MM.1S (cell line): Measurements from ENCODE around the gene NUDT7.

Experiments used
- DNase-seq: peaks from one replicate; pipeline ENCODE4 v3.0.0-alpha.2; 2015
- H2AFZ ChIP-seq: fragments of 300-600 bp; sonication (generic); 2 replicates; pipeline ENCODE4 v1.6.0; 2016; ENCODE audit warnings: antibody characterized with exemption, low read length
- H3F3A ChIP-seq: fragments of 300-600 bp; sonication (generic); 2 replicates; pipeline ENCODE4 v1.6.1; 2016; ENCODE audit warnings: mild to moderate bottlenecking, antibody characterized with exemption, low read length, moderate library complexity, mixed read lengths; ENCODE audit not compliant: insufficient read depth
- H3K27ac ChIP-seq: fragments of 300-600 bp; sonication (generic); 2 replicates; pipeline ENCODE4 v1.5.1; 2016; ENCODE audit warnings: mild to moderate bottlenecking, low read length
- H3K27me3 ChIP-seq: fragments of 300-600 bp; sonication (generic); replicated peaks from 2 replicates; pipeline ENCODE4 v1.6.0; 2016; ENCODE audit warnings: low read length; ENCODE audit not compliant: insufficient read depth
- H3K36me3 ChIP-seq: fragments of 300-600 bp; sonication (generic); replicated peaks from 2 replicates; pipeline ENCODE4 v1.6.1; 2016; ENCODE audit warnings: mild to moderate bottlenecking, low read length, mixed read lengths; ENCODE audit not compliant: insufficient read depth
- H3K4me1 ChIP-seq: fragments of 300-600 bp; sonication (generic); 2 replicates; pipeline ENCODE4 v1.6.1; 2016; ENCODE audit warnings: low read length, mixed read lengths
- H3K4me2 ChIP-seq: fragments of 300-600 bp; sonication (generic); 2 replicates; pipeline ENCODE4 v1.6.0; 2016; ENCODE audit warnings: low read depth, low read length
- H3K4me3 ChIP-seq: fragments of 300-600 bp; sonication (generic); 2 replicates; pipeline ENCODE4 v1.5.1; 2016; ENCODE audit warnings: low read length, mixed read lengths
- H3K79me2 ChIP-seq: fragments of 300-600 bp; sonication (generic); 2 replicates; pipeline ENCODE4 v1.6.1; 2016; ENCODE audit warnings: mixed run types, low read length, mixed read lengths
- H3K9ac ChIP-seq: fragments of 300-600 bp; sonication (generic); 2 replicates; pipeline ENCODE4 v1.6.1; 2016; ENCODE audit warnings: low read length, mixed read lengths
- H3K9me2 ChIP-seq: fragments of 300-600 bp; sonication (generic); replicated peaks from 2 replicates; pipeline ENCODE4 v1.6.1; 2016; ENCODE audit warnings: mild to moderate bottlenecking, low read length, mixed read lengths; ENCODE audit not compliant: insufficient read depth
- H3K9me3 ChIP-seq: fragments of 300-600 bp; sonication (generic); replicated peaks from 2 replicates; pipeline ENCODE4 v1.6.1; 2016; ENCODE audit warnings: mild to moderate bottlenecking, low read length, mixed read lengths; ENCODE audit not compliant: insufficient read depth
- H4K20me1 ChIP-seq: fragments of 300-600 bp; sonication (generic); 2 replicates; pipeline ENCODE4 v1.6.1; 2016; ENCODE audit warnings: mild to moderate bottlenecking, low read length, moderate library complexity, mixed read lengths; ENCODE audit not compliant: insufficient read depth
- EZH2 ChIP-seq: fragments of 300-600 bp; sonication (generic); optimal IDR thresholded peaks from 2 replicates; pipeline ENCODE3; 2017; ENCODE audit warnings: low read depth, mild to moderate bottlenecking, antibody characterized with exemption, low read length, mixed read lengths
- EZH2phosphoT487 ChIP-seq: fragments of 300-600 bp; sonication (generic); IDR thresholded peaks from 2 replicates; pipeline ENCODE4 v1.6.1; 2018; ENCODE audit warnings: antibody characterized with exemption, low read length
- TF ChIP-seq, protein P1 (sequence below): fragments of 300-600 bp; sonication (generic); IDR thresholded peaks from 2 replicates; pipeline ENCODE4 v1.5.1; 2016; ENCODE audit warnings: antibody characterized with exemption, low read length, mixed read lengths

The NUDT7 gene

GRCh38 chr16:77758046-77758445, 35.7 kb downstream of the NUDT7 start:
- Histone ChIP-seq H3K9ac (no peak overlapping the region), H3K27me3 (no peaks in the 10 kb centered on the region)
- TF ChIP-seq EZH2 = no peak

GRCh38 chr16:77758508-77758907, 36.2 kb downstream of the NUDT7 start:
- Histone ChIP-seq H3K9me2 (no peaks in the 10 kb centered on the region), H3K27me3 (no peaks in the 10 kb centered on the region), H2AFZ (no peak overlapping the region), H3K4me1 (no peaks in the 10 kb centered on the region), H3K9ac (no peak overlapping the region), H3K79me2 (no peaks in the 10 kb centered on the region), H3K4me3 (no peak overlapping the region), H3K36me3 (no peaks in the 10 kb centered on the region), H3K9me3 (no peaks in the 10 kb centered on the region), H4K20me1 (no peaks in the 10 kb centered on the region), H3F3A (no peaks in the 10 kb centered on the region), H3K27ac (no peak overlapping the region), H3K4me2 (no peak overlapping the region)
- no peak for TF ChIP-seq EZH2
- TF ChIP-seq, protein P1, sequence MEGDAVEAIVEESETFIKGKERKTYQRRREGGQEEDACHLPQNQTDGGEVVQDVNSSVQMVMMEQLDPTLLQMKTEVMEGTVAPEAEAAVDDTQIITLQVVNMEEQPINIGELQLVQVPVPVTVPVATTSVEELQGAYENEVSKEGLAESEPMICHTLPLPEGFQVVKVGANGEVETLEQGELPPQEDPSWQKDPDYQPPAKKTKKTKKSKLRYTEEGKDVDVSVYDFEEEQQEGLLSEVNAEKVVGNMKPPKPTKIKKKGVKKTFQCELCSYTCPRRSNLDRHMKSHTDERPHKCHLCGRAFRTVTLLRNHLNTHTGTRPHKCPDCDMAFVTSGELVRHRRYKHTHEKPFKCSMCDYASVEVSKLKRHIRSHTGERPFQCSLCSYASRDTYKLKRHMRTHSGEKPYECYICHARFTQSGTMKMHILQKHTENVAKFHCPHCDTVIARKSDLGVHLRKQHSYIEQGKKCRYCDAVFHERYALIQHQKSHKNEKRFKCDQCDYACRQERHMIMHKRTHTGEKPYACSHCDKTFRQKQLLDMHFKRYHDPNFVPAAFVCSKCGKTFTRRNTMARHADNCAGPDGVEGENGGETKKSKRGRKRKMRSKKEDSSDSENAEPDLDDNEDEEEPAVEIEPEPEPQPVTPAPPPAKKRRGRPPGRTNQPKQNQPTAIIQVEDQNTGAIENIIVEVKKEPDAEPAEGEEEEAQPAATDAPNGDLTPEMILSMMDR = no peak
- no peak for TF ChIP-seq EZH2phosphoT487
- DNase-seq = no peak

More at GRCh38 chr16:77758046-77758445, 35.7 kb downstream of the NUDT7 start:
- Histone ChIP-seq H3K79me2 (no peaks in the 10 kb centered on the region), H3F3A (no peaks in the 10 kb centered on the region), H2AFZ (no peak overlapping the region), H3K27ac (no peak overlapping the region), H3K9me2 (no peaks in the 10 kb centered on the region), H4K20me1 (no peaks in the 10 kb centered on the region), H3K4me1 (no peaks in the 10 kb centered on the region), H3K9me3 (no peaks in the 10 kb centered on the region), H3K4me2 (no peak overlapping the region), H3K4me3 (no peak overlapping the region), H3K36me3 (no peaks in the 10 kb centered on the region)
- DNase-seq = no peak

DNA sequence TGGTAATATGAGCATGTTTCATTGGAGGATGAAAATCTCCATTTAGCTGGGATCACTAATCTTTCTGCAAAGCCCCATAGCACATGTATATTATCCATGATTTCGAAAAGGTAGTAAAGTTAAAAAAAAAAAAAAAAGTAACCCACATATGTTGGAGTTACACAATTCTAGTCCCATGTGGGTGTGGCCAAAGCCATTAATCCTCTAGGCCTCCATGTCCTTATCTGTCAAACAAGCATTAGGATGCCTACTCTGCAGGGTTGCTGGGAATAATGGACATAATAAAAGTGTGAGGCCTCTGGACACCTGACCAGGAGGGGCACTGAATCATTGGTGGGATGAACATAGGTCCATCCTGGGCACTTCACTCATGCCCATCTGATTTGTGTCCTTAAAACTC, 36.9 kb downstream of the NUDT7 start:
- no peaks in the 10 kb centered on the region for H3K36me3 ChIP-seq
- no peak overlapping the region for H2AFZ ChIP-seq
- H3K4me1 ChIP-seq = no peaks in the 10 kb centered on the region
- H3F3A ChIP-seq = no peaks in the 10 kb centered on the region
- H3K79me2 ChIP-seq = no peaks in the 10 kb centered on the region
- H4K20me1 ChIP-seq = no peaks in the 10 kb centered on the region
- DNase-seq = no peak
- TF ChIP-seq EZH2phosphoT487 (no peak), EZH2 (no peak)
- TF ChIP-seq, protein P1 = no peak
- no peaks in the 10 kb centered on the region for H3K9me3 ChIP-seq
- H3K27ac ChIP-seq = no peak overlapping the region
- no peak overlapping the region for H3K9ac ChIP-seq
- no peak overlapping the region for H3K4me3 ChIP-seq
- no peaks in the 10 kb centered on the region for H3K27me3 ChIP-seq
- H3K9me2 ChIP-seq = no peaks in the 10 kb centered on the region
- no peak overlapping the region for H3K4me2 ChIP-seq

DNA sequence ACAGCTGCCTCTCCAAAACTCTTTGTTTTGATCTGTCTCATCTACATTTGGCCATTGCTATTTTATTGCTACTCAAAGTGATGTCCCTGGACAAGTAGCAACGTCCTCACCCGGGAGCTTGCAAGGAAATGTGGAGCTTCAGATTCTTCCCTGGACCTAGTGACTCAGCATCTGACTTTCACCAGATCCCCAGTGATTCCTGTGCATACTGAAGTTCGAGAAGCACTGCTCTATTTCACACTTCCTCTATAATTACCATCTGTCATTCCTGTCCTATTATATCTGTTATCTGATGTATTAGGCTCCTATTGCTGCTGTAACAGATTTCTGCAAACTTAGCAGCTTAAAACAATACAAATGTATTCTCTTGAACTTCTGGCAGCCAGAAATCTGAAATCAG, 37.5 kb downstream of the NUDT7 start:
- Histone ChIP-seq H4K20me1 (no peaks in the 10 kb centered on the region), H3K79me2 (no peaks in the 10 kb centered on the region), H3K36me3 (no peaks in the 10 kb centered on the region), H3F3A (no peaks in the 10 kb centered on the region), H3K27ac (no peak overlapping the region), H3K9me2 (no peaks in the 10 kb centered on the region), H3K4me3 (no peak overlapping the region), H3K9ac (no peak overlapping the region), H3K9me3 (no peaks in the 10 kb centered on the region), H3K4me2 (no peak overlapping the region), H3K4me1 (no peaks in the 10 kb centered on the region), H2AFZ (no peak overlapping the region), H3K27me3 (no peaks in the 10 kb centered on the region)
- TF ChIP-seq EZH2phosphoT487 = no peak
- TF ChIP-seq, protein P1 = no peak
- no peak for TF ChIP-seq EZH2
- no peak for DNase-seq
